Measurements from ENCODE around the gene APOO. TPM values are rescaled to one million over a fixed set of nuclear protein-coding genes. Genes with fewer than 3 reads are reported as not detected.

Gene APOO
- total RNA-seq, 4 donors from 2014 or later: 12.1 to 37.3 (median 30.8) TPM

- DNase-seq: no peak
These were observed 62.4 kb downstream of the APOO start for GRCh38 chrX:23845351-23845817.

DNA sequence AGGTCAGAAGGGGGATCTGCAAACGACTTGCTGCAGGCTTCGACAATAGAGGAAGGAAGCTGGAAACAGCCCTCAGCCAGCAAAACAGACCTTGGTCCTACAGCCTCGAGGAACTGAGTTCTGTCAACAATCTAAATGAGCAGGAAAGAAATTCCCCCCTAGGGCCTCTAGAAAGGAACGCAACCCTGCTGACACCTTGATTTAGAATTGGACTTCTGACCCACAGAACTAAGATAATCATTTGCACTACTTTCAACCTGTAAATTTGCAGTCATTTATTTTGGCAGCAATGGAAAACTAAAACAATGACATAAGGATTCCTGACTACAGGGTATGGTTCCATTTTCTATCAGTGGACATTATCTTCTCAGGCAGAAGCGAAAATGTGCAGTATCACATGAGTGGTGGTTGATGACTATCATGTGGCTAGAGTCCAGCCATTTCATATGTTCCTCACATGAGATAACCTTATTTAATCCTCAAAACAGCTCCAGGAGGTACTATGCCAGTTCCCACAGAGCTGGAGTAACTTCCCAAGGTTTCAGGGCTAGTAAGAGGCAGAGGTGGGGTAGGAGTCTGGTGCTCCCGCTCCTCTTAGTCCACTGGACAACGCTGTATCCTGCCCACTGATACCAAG lies 63.1 kb downstream of the APOO start:
- H3K27ac ChIP-seq: peak overlapping the region in 2 of 4 donors; percentile 27 to 28
- DNase-seq (no peak), ATAC-seq (no peak)
- intact Hi-C loops (cut with DNase I; ENCODE audit: low total_unique reads) (no loop called here), in situ Hi-C loops (cut with MboI; ENCODE audit: low sequenced_read_pairs in 4 of 4) (no loop called here)
- TF ChIP-seq POLR2A (IDR thresholded peaks at IDR 0.05): no peak
- no peak for TF ChIP-seq CTCF (IDR thresholded peaks at IDR 0.05 in 4 of 5, conservative IDR thresholded peaks at IDR 0.05 in 1 of 5)
- no peaks in the 10 kb centered on the region for H3K27me3 ChIP-seq
- no peaks in the 10 kb centered on the region for H3K4me1 ChIP-seq
- H3K4me3 ChIP-seq: no peak overlapping the region
- H3K36me3 ChIP-seq: no peaks in the 10 kb centered on the region
- H3K9me3 ChIP-seq: no peaks in the 10 kb centered on the region

More at GRCh38 chrX:23845351-23845817, 62.4 kb downstream of the APOO start:
- H3K9me3 ChIP-seq: no peaks in the 10 kb centered on the region
- H3K4me1 ChIP-seq: no peaks in the 10 kb centered on the region
- in situ Hi-C loops (cut with MboI; ENCODE audit: low sequenced_read_pairs in 4 of 4): no loop called here
- ATAC-seq: no peak
- H3K36me3 ChIP-seq: no peaks in the 10 kb centered on the region
- no peak overlapping the region for H3K4me3 ChIP-seq
- no peak for TF ChIP-seq POLR2A (IDR thresholded peaks at IDR 0.05)
- no peak for TF ChIP-seq CTCF (IDR thresholded peaks at IDR 0.05 in 4 of 5, conservative IDR thresholded peaks at IDR 0.05 in 1 of 5)
- intact Hi-C loops (cut with DNase I; ENCODE audit: low total_unique reads): no loop called here
- H3K27me3 ChIP-seq: no peaks in the 10 kb centered on the region
- peak overlapping the region in 2 of 4 donors; percentile 23 to 27 for H3K27ac ChIP-seq

- intact Hi-C loops (cut with DNase I; ENCODE audit: low total_unique reads) (no loop called here), in situ Hi-C loops (cut with MboI; ENCODE audit: low sequenced_read_pairs in 4 of 4) (no loop called here)
- H3K36me3 ChIP-seq: no peaks in the 10 kb centered on the region
- no peak overlapping the region for H3K4me3 ChIP-seq
- H3K9me3 ChIP-seq: no peaks in the 10 kb centered on the region
- DNase-seq (no peak), ATAC-seq (no peak)
- H3K27me3 ChIP-seq: no peaks in the 10 kb centered on the region
- no peak for TF ChIP-seq POLR2A (IDR thresholded peaks at IDR 0.05)
- no peak for TF ChIP-seq CTCF (IDR thresholded peaks at IDR 0.05 in 4 of 5, conservative IDR thresholded peaks at IDR 0.05 in 1 of 5)
- no peaks in the 10 kb centered on the region for H3K4me1 ChIP-seq
- H3K27ac ChIP-seq: no peak overlapping the region
These were observed 65.8 kb downstream of the APOO start for GRCh38 chrX:23841847-23842522.

DNA sequence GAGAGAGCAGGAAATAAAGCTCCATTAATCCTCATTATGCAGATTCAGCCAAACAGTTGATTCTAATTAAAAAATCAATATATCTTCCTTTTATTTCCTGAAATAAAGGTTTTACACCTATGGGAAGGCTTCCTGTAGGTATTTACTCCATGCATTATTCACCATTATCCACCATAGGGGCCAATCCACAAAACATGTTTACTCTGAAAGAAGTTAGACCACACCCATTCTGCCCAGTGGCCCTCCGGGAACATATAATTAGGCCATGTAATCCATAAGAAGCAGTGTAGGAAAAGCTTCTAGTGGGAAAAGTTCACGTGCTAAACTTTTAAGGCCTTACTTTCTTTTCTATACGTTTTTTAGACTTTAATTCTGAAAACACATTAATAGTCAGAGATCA lies 67.1 kb downstream of the APOO start:
- no peak for TF ChIP-seq CTCF (IDR thresholded peaks at IDR 0.05 in 4 of 5, conservative IDR thresholded peaks at IDR 0.05 in 1 of 5)
- TF ChIP-seq POLR2A (IDR thresholded peaks at IDR 0.05): no peak
- Histone ChIP-seq H3K9me3 (no peaks in the 10 kb centered on the region), H3K27me3 (no peaks in the 10 kb centered on the region), H3K4me3 (no peak overlapping the region), H3K36me3 (no peaks in the 10 kb centered on the region), H3K27ac (no peak overlapping the region), H3K4me1 (no peaks in the 10 kb centered on the region)
- no peak for DNase-seq
- in situ Hi-C loops (cut with MboI; ENCODE audit: low sequenced_read_pairs in 4 of 4): no loop called here
- intact Hi-C loops (cut with DNase I; ENCODE audit: low total_unique reads): no loop called here
- no peak for ATAC-seq

All from gastrocnemius medialis (tissue), 4 donors.